HuH-7 (cell line): ENCODE data around the gene ZC3H14.

Source experiments
- DNase-seq: peaks from one replicate; pipeline ENCODE4 v3.0.0; 2011; ENCODE audit warnings: low spot score

ZC3H14 gene

DNA sequence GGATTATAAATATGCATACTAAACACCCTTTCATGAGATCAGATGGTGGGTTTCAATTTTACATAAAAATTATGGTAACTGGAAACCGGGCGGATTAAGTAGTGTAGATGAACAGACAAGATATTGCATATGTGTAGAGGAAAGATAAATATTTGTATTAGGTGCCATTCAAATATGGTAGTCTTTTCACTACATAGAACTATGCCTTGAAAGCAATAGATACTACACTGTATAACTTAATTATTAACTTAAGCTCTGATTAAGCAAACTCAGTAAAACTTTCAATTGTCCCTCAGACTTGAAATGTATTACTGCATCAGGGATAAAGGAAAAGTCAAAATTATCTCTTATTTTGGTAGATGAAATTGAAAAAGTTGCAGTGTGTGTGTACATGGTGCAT is 10.0 kb upstream of the ZC3H14 start:
- no peak for DNase-seq

DNA sequence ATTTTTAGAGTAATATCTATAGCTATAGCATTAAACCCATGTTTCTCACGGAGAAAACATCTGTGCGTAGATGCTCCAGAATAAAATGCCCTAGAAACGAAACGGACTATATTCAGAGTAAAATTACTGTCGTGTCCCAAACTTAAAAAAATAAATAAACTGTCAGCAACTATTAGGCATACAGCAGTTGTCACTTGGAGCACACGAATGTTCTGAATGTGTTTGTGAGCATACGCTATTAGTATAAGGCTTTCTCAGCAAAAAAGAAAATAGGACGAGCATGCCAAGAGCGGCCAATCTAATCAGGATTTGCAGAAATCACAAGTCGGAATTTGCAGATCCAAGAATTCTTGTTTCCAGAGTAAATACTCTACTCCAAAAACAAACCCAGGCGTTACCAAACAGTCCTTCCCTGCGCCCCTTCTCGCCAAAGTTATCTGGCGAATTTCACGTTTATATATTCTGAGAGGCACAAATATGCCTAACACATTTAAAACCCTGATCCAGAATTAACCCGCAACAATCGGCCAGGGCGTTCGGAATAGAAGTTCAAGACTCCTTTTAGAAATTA is 8.9 kb upstream of the ZC3H14 start:
- no peak for DNase-seq

DNA sequence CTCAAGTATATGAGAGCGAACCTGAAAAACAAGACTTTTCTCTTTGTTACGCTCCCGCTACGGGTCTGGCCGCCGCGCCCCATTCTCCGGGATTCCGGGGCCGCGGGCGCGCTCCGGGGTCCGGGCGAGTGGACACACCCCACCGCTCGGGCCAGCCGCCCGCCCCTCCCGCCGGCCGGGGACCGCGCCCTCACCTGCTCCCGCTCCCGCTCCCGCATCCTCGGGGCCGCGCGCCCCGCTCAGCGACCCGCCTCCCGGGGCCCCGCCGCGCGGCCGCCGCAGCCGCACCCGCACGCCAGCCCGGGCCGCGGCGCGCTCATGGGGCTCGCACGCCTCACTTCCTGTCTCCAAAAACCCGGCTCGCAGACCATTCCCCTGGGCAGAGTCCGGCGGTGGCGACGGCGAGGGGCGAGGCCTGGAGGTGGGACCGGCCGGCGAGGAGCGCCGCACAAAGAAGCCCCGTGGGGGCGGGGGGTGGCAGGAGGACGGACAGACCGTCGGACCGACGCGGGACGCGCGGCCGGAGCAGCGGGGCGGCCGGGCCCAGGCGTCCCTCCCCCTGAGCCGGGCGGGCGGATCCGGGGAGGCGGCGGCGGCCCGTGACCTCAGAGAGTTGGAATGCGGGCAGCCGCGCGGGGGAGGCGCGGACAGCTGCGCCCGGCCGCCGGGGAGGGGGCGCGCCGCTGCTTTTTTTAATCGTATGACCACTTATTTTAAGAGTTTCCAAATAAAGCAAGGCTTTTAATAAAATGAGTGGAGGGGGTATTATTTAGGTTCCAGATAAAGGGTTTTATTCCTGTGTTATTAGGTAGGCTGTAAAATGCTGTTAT is 8.2 kb upstream of the ZC3H14 start, which contains the start of gene PTPN21:
Gene PTPN21 (minus strand): TSS at position 551 of the 830 bp plus-strand sequence. CDS start 4,590 bp downstream, outside the sequence.
- peak; percentile 66 for DNase-seq

DNA sequence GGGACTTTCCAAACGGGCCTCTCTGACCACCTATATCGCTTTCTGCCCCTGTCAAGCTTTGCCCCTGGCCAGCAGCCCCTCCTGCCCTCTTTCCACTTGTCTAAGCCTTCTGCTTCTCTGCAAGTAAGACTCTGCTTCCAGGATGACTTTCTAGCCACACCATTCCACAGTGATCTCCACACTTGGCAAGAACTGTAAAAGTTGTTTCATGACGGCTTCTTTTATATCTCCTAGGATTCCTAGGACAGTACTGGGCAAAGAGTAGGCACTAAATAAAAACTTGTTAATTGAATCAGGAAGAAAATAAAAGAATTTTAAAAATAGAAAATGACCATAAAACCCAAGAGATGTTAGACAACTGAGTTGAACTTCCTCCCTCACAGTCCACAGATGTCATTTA is 6.3 kb upstream of the ZC3H14 start:
- DNase-seq: no peak

DNA sequence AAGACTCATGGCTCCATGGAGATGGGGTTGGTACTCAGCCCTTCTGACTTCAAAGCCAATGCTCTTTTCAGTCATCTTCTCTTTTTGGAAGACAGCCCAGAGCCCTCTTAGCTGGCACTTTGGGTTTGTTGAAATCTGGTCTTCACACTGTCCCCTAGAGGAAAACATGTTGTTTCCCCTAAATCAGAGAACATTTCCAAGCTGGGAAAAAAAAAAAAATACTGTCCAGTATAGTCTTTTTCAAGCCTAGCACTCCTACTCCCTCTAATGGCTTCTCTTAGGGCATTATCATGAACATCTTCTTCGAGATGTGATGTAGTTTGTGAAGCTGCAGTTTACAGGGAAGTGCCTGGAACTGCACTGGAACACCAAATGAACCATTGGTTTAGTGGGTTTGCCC is 3.0 kb upstream of the ZC3H14 start:
- no peak for DNase-seq

DNA sequence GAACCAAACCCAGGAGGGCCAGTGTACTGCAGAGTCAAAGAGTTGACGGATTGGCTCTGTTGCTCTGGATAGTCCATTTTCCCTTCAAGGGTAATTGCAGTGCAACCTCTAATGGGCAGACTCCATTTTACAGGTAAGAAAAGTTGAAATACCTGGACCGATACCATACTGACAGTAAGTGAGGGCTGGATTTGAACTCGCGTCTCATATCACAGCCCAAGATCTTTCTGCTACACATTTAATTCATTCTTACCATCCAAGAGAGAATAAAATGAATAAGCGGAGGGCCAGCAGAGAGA is 356 bp upstream of the ZC3H14 start:
- DNase-seq: no peak

DNA sequence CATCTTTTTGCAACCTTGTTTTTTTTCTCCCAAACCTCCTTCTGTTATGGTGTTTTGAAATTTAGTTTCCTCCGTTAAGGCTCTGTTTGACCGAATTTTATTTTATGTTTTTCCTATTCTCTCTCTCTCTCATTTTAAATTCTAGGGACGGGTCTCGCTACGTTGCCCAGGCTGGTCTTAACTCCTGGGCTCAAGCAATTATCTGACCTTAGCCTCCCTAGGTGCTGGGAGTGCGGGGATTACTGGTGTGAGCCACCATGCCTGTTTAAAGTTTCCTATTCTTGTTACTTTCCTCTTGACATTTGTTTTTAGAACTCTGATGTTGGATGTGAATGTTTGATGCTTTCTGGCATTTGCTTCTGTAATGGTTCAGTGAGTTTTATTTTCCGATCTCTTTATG is 1.0 kb downstream of the ZC3H14 start:
- no peak for DNase-seq

DNA sequence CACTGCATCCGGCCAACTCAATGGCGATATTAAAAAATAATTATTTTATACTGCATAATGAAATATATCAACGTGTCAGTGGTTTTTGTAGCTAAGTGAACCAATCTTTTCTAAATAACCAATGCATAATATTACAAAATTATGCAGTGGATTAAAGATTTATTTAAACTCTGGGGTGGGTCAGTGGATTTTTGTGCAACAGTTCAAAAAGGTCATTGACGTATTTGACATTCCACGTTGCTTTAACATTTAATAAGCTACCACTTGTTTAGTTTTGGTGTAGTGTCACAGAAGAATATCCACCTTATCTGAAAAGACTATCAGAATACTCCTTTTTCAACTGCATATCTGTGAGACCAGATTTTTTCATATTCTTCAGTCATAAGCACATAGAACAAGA is 2.6 kb downstream of the ZC3H14 start:
- DNase-seq: no peak

DNA sequence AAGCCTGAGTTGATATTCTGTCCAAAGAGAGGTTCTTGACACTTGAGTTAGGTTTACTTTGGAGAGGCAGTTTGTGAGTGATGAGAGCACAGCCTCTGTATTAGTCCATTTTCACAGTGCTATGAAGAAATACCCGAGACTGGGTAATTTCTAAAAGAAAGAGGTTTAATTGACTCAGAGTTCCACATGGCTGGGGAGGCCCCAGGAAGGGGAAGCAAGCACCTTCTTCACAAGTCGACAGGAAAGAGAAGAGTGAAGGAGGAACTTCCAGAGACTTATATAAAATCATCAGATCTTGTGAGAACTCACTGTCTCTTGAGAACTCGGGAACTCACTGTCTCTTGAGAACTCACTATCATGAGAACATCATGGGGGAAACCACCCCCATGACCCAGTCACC is 5.4 kb downstream of the ZC3H14 start:
- no peak for DNase-seq

DNA sequence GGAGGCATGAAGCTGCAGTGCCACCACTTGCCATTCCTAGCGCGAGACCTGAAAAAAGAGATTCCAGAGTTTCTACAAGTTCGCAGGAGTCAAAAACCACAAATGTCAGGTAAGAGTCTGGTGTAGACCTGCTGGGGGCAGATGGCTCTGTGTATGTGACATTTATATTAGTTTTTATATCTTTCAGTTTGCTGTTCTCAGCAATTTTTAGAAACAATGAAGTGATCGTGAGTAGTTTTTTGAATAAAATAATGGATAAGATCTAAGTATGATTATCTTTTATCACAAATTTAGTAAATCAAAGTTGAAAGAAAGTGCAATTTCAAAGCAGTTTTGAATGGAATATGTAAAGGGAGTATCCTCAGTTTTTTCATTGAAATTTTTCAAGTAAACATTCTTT is 9.3 kb downstream of the ZC3H14 start:
- DNase-seq: no peak

DNA sequence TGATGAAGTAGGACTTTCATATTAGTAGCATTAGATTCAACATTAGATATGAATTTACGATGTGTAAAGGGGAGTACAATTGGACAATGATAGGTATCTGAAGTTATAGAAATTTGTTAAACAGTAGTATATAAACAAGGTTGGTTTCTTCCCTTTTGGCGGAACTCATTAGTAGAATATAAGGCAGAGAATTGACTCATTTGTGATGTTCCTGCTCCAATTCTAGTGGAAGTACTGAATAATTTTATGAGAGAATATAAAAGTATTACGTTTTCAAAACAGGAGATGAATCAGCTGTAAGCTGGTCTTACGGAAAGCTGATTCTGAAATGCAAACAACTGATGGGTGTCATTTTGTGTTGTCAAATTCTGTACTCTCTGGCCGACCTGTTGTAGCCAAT is 13.4 kb downstream of the ZC3H14 start:
- DNase-seq: no peak

DNA sequence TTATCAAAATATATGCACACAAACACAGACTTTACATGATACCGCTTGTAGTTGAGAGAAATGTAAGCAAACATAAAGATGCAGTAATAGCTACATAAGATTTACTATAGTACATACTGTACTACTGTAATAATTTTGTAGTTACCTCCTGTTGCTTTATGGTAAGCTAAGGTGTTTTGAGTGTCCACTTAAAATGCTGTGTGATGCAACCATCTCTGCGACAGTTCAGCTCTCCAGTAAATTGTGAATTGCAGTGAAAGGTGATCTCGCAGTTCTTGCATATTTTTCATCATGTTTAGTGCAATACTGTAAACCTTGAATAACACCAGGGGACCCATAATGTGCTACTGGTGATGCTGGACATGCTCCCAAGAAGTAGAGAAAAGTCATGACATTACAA is 21.6 kb downstream of the ZC3H14 start:
- no peak for DNase-seq

DNA sequence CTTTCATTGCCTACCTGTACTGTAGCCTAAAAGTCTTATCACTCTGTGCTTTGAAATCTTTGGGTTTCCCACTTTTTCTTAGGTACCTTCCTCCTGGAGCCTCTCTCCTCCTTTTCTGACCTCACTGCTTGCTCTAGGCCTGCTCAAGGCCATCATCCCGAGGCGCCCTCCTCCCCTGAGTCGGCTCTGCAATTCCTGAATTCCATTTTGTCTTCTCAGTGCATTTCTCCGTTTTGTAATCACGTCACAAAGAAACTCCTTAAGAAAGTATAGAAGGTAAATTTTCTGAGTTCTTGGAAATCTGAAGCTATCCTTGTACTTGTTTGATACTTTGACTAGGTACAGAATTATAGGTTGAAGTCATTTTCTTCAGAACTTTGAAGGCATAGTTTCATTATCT is 25.2 kb downstream of the ZC3H14 start:
- DNase-seq: no peak

DNA sequence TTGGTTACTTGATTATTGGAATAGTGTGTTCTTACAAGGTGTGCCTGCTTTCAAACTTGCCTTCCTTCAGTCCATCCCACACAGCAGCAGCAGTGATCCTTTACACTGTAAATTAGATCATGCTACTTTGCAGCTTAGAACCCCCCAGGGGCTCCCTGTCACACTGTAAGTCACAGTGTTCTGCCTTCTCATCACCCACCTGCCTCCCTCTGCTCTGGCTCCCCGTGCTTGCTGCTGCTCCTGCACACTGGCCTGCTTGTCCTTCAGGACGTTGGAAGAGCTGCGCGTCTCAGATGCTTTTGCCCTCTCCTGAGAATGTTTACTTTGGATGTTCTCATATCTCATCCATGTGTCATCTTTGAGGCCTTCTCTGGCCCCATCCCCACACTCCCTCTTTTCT is 27.3 kb downstream of the ZC3H14 start:
- no peak for DNase-seq

DNA sequence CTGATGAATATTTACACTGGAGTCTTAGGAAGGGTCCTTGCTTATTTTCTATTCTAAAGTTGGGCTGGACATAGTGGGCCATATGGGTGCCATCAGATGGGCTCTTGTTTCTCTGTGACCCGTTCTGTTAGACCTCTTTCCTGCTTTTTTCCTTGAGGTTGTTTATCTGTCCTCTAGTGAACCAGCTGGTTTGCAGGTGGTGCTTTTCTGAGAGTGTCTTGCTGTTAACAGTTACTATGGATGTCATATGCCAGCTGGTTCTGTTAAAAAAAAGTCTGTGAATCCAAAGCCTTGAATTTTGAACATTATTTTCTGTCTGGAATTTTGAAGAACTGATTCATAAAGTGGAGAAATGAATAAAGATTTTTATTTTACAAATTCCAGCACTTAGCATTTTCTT is 29.2 kb downstream of the ZC3H14 start:
- DNase-seq: no peak

DNA sequence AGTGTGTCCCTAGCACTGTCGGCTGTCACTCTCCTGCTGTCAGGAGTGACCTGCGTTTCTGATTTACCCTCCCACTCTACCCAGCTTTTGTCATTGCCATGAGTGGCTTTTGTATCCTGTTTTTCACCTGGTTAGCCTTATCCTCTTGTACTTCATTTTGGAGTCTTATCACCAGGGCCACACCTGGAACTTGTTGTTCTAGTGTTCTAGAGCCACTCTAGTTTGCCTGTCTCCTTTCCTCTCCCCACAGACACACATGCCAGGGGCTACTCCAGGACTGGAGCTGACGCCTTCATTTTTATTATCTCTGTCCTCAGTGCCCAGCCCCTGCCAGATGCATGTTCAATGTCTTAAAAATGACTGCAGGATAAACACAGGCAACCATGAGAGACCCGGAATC is 34.2 kb downstream of the ZC3H14 start:
- no peak for DNase-seq

DNA sequence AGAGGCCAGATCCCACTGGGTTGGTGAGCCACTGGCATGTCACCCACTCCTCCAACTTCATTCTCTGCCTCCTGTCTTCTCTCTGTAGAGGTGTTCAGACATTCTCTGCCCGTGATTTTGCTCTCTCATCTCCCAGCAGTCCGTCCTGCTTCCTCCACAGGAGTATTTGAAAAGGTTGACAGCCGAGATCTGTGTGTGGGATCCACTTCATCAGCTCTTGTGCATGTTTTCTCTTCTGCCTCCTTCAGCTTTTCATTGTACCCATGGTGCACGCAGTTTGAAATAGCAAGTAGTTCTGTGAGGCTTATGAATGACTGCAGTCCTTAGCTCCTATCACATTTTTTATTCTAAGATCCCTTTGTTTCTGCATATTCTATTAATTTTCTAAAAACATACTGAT is 34.8 kb downstream of the ZC3H14 start:
- no peak for DNase-seq

DNA sequence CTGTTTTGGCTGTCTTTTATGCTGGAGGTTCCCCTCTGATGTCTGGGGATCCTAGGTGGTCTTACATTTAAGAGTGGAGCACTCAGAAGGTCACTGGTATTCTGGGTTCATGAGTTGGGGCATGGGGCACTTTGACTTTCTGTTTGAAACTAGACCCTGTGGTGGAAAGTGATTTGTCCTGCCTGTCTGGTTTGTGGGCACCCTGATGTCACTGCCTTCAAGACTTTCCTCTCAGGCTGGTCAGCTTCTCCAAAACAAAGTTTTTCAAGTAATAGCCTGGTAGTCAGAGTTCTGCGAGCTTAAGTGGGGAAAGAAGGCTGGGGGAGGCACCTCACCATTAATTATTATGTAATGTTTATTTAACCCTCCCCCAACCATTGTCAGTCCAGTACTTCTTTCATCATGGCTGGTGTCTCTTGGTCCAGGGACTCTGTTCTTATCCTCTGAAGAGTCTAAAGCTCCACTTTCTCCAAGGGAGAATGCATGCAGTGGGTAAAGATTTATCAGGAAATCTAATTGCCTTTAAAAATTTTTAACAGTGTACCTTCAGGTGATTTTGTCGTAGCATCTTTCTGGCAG is 35.3 kb downstream of the ZC3H14 start:
- DNase-seq: no peak

DNA sequence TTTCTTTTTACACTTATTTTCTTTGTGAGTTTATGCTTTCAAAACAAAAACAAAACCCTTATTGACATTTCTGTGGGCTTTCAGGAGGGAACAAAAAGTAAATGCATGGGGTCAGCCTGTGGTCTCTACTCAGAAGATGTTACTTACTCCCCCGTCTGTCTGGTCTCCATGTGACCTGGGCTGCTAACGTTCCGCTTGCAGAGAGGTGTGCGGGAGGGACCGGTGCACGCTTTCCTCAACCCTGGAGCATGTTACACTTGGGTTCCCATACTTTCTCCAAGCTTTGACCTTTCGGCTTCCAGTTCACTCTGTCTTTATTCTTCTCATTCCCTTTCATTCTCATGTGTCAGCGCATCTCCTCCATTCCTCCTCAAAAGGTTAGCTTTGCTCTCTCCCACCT is 36.5 kb downstream of the ZC3H14 start:
- no peak for DNase-seq

DNA sequence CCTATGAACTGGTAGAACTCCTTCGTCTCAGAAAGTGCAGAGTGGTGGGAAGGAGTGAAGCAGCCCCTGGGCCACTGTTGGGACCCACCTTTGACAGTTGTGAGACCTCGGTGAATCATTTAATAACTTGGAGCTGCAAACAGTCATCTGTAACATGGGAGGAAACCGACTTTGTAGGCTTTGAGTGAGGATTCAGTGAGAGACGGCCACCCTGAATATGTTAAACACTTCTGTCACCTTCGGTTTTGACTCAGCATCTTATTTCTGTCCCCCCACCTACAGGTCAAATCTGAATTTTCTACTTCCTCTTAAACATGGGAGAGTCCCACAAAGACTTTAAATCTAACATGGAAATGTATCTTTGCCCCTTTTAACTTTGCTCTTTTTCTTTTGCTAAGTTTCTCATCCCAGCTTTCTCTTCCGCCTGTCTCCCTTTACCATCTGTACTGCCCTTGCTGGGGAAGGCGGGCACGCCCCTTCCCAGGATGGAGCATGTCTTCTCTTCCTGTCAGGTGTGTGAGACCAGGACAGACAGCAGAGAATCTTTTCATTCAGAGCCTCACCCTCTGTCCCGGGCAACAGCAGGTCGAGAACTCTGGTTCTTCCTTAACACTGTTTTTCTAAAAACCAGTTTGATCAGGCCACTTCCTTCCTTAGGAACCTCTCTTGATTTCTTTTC is 37.1 kb downstream of the ZC3H14 start:
- no peak for DNase-seq

DNA sequence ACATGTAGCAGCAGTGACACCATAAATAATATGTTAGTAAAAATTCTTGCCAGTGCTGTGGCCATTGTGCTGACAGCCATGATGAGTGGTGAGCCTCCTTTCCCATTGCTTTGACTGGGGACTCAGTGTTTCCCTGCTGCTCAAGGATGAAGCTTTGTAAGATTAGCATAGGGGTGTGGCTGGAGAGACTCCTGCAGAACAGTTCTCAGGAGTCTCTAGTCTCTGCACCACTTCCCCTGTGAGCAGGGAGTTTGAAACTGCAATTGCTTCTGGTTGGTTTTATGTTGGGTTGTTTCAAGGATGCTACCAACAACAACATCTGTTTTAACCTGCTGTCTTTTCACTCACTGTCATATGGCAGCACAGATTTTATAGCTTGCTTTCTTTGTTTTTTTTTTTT is 41.4 kb downstream of the ZC3H14 start:
- no peak for DNase-seq

DNA sequence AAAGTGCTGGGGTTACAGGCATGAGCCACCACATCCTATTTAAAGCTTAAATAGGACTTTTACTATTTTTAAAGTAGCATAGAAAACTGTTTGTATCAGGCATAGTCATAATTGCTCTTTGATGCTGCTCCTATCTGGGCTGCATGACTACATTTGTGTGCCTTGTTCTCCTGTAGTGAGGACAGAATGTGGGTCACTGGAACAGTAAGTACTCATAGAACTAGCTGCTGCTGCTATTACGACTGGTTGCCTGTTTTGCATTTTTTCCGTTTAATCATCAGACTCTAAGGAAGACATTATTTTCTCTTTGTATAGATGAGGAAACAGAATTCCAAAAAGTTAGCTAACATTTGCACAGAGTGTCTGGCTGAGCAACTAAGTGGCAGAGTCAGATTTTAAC is 42.8 kb downstream of the ZC3H14 start:
- DNase-seq: no peak

DNA sequence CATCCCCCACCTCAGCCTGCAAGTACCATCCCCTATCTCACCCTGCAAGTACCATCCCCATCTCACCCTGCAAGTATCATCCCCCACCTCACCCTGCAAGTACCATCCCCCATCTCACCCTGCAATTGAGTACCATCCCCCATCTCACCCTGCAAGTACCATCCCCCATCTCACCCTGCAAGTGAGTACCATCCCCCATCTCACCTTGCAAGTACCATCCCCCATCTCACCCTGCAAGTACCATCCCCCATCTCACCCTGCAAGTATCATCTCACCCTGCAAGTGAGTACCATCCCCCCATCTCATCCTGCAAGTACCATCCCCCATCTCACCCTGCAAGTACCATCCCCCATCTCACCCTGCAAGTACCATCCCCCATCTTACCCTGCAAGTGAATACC is 45.0 kb downstream of the ZC3H14 start:
- DNase-seq: no peak
